ENCODE data around the gene CFAP141. TPM values are rescaled to one million over a fixed set of nuclear protein-coding genes. Genes with fewer than 3 reads are reported as not detected.
A peak's percentile ranks its signal among the peaks of the same experiment; 100 is the strongest.

Gene CFAP141
- total and polyA plus RNA-seq, 4 experiments from 2014 or later = not detected

DNA sequence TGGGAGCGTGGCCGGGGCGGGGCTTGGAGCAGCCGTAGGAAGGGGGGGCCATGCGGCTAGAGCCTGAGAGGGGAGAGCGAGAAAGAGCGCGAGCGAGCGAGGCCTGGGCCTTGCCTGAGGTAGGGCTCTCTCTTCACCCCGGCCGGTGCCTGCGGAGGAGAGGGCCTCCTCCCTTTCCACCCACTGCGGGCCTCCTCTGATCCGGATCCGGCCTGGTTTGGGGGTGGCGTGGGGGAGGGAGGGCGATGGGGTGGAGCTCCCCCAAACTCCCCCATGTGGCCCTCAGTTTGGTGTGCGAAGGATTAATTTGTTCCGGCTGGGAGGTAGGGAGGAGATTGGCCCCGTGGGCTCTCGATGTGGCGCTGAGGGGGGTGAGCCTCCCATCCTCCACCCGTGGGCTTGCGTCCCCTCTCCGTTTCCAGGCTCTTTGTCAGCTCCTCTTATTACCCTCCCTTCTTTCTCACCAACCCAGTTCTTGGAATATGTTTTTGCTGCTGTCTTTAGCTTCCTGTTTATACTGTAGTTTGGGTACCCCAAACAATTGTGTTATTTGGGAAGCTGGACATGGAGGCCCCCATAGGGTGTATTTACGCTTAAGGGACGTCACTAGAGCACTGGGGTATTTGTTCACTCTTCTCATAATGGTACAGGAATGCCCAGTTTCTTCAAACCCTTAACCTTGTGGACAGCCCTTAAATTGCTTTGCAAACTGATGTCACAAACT is 15.3 kb upstream of the CFAP141 start:
- peak; percentile 74 to 85 (median 77) for DNase-seq
- H3K4me1 Mint-ChIP-seq = peaks cover 59 to 89% (median 75%) of the 10 kb centered on the region in 4 donors
- H3K27ac Mint-ChIP-seq = peak overlapping the region; percentile 89 to 99 (median 99)
- peaks cover 24 to 52% of the 10 kb centered on the region in 2 donors for H3K36me3 Mint-ChIP-seq
- Histone ChIP-seq H3K9me3 (ENCODE audit: control insufficient read depth in 1 of 2, low read length in 2 of 2) (no peaks in the 10 kb centered on the region), H3K36me3 (ENCODE audit: insufficient read depth, low read length) (peaks cover 28% of the 10 kb centered on the region), H3K27ac (ENCODE audit: low read depth, low read length) (peak overlapping the region; percentile 97), H3K4me3 (ENCODE audit: low read length in 2 of 2) (peak overlapping the region; percentile 70 to 99), H3K4me1 (ENCODE audit: insufficient read depth, low read length) (peaks cover 77% of the 10 kb centered on the region), H3K27me3 (ENCODE audit: insufficient read depth, low read length) (no peaks in the 10 kb centered on the region)
- peak overlapping the region; percentile 92 to 100 (median 97) for H3K4me3 Mint-ChIP-seq
- H3K9me3 Mint-ChIP-seq = peaks cover 0 to 4% (median 0%) of the 10 kb centered on the region in 8 donors
- intact Hi-C loops (cut with micrococcal nuclease) = loop anchor here (2.0 kb wide), 1 partner anchor 113 kb away; no protein-coding TSS in a partner anchor
- ChIA-PET POLR2A (ENCODE audit: partially characterized antibody) (interaction anchor here (0.9 to 2.2 kb wide), 8 partner anchors 40 to 954 kb away, joined by 3 to 13 read pairs (median 4); partner anchors contain the start of gene PBXIP1), CTCF (ENCODE audit: partially characterized antibody) (interaction anchor here (0.9 to 2.3 kb wide), 4 partner anchors 22 to 113 kb away, joined by 3 to 6 read pairs (median 4); no protein-coding TSS in a partner anchor)
- no peaks in the 10 kb centered on the region for H3K27me3 Mint-ChIP-seq

GRCh38 chr1:154220970-154221277 is 14.8 kb upstream of the CFAP141 start:
- ChIA-PET CTCF (ENCODE audit: partially characterized antibody) (interaction anchor here (0.9 to 2.3 kb wide), 6 partner anchors 22 to 864 kb away, joined by 3 to 6 read pairs (median 4); partner anchors contain the start of gene HAX1), POLR2A (ENCODE audit: partially characterized antibody) (interaction anchor here (0.7 to 2.6 kb wide), 20 partner anchors 19 to 735 kb away, joined by 3 to 19 read pairs (median 4); partner anchors contain the start of genes ATP8B2, DENND4B, GATAD2B and PBXIP1)
- Histone ChIP-seq H3K4me1 (ENCODE audit: insufficient read depth, low read length) (peaks cover 72% of the 10 kb centered on the region), H3K27me3 (ENCODE audit: insufficient read depth, low read length) (no peaks in the 10 kb centered on the region), H3K36me3 (ENCODE audit: insufficient read depth, low read length) (peaks cover 23% of the 10 kb centered on the region), H3K27ac (ENCODE audit: low read depth, low read length) (peak overlapping the region; percentile 97), H3K9me3 (ENCODE audit: control insufficient read depth in 1 of 2, low read length in 2 of 2) (no peaks in the 10 kb centered on the region), H3K4me3 (ENCODE audit: low read length in 2 of 2) (peak overlapping the region in 1 of 2 donors; percentile 99)
- H3K36me3 Mint-ChIP-seq = peaks cover 22 to 47% of the 10 kb centered on the region in 2 donors
- intact Hi-C loops (cut with micrococcal nuclease) = loop anchor here (1.0 to 2.0 kb wide), 6 partner anchors 38 to 337 kb away; partner anchors contain the start of genes HAX1, RPS27 and UBE2Q1
- peak overlapping the region; percentile 92 to 100 (median 97) for H3K4me3 Mint-ChIP-seq
- no peaks in the 10 kb centered on the region for H3K27me3 Mint-ChIP-seq
- peaks cover 56 to 84% (median 70%) of the 10 kb centered on the region in 4 donors for H3K4me1 Mint-ChIP-seq
- peaks cover 0 to 4% (median 0%) of the 10 kb centered on the region in 8 donors for H3K9me3 Mint-ChIP-seq
- H3K27ac Mint-ChIP-seq = peak overlapping the region; percentile 96 to 99 (median 99)
- DNase-seq = no peak

GRCh38 chr1:154220071-154220969 is 14.2 kb upstream of the CFAP141 start, which contains the start of gene UBAP2L:
Gene UBAP2L, plus strand, starts transcription at chr1:154220955. Its CDS starts 4,169 bp downstream, at chr1:154225124.
- POLR2A ChIA-PET (ENCODE audit: partially characterized antibody) = interaction anchor here (0.6 to 2.6 kb wide), 32 partner anchors 9 to 735 kb away, joined by 3 to 19 read pairs (median 4); partner anchors contain the start of genes ATP8B2, DENND4B, GATAD2B and PBXIP1

DNA sequence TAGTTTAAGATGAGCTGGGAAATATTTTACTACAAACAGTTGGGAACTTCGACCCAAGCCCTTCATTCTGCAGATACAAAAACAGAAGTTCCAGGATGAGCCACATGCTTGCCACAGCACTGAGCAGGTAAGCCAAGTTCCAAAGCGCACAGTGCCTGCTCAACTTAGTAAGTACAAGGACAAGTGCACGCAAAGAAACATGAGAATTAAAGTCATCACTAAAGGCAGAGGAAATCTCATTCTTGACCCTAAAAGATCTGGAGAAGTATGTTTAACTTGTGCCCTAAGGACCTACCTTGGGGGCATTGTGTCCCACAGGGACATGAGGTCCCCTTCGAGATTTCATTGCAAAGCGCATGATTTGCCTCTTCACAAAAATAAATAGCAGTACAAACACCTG is 13.4 kb upstream of the CFAP141 start:
- H3K9me3 Mint-ChIP-seq = peaks cover 0 to 4% (median 0%) of the 10 kb centered on the region in 8 donors
- H3K27me3 ChIP-seq (ENCODE audit: insufficient read depth, low read length) = no peaks in the 10 kb centered on the region
- DNase-seq = no peak
- peaks cover 15% of the 10 kb centered on the region for H3K36me3 ChIP-seq (ENCODE audit: insufficient read depth, low read length)
- H3K4me1 Mint-ChIP-seq = peaks cover 47 to 74% (median 59%) of the 10 kb centered on the region in 4 donors
- peak overlapping the region; percentile 91 to 100 (median 97) for H3K4me3 Mint-ChIP-seq
- peaks cover 59% of the 10 kb centered on the region for H3K4me1 ChIP-seq (ENCODE audit: insufficient read depth, low read length)
- H3K27me3 Mint-ChIP-seq = no peaks in the 10 kb centered on the region
- POLR2A ChIA-PET (ENCODE audit: partially characterized antibody) = interaction anchor here (0.6 to 2.6 kb wide), 14 partner anchors 9 to 717 kb away, joined by 3 to 19 read pairs (median 6); partner anchors contain the start of genes ATP8B2, GATAD2B, PMVK and RPS27
- intact Hi-C loops (cut with micrococcal nuclease) = no loop called here
- H3K36me3 Mint-ChIP-seq = peaks cover 21 to 39% of the 10 kb centered on the region in 2 donors
- H3K27ac ChIP-seq (ENCODE audit: low read depth, low read length) = peak overlapping the region; percentile 97
- H3K9me3 ChIP-seq (ENCODE audit: control insufficient read depth in 1 of 2, low read length in 2 of 2) = no peaks in the 10 kb centered on the region
- H3K4me3 ChIP-seq (ENCODE audit: low read length in 2 of 2) = peak overlapping the region; percentile 93 to 99
- CTCF ChIA-PET (ENCODE audit: partially characterized antibody) = interaction anchor here (0.8 to 1.5 kb wide), 5 partner anchors 10 to 108 kb away, joined by 3 to 4 read pairs (median 3); no protein-coding TSS in a partner anchor
- H3K27ac Mint-ChIP-seq = peak overlapping the region; percentile 96 to 99 (median 99)

More at GRCh38 chr1:154220071-154220969, 14.2 kb upstream of the CFAP141 start, which contains the start of gene UBAP2L:
- Mint-ChIP-seq H3K9me3 (peaks cover 0 to 4% (median 0%) of the 10 kb centered on the region in 8 donors), H3K4me3 (peak within 1 kb of the TSS; percentile 92 to 100 (median 97)), H3K36me3 (peaks cover 21 to 41% of the 10 kb centered on the region in 2 donors), H3K27me3 (no peaks in the 10 kb centered on the region), H3K27ac (peak within 1 kb of the TSS; percentile 96 to 99 (median 99)), H3K4me1 (peaks cover 52 to 78% (median 65%) of the 10 kb centered on the region in 4 donors)
- peak within 1 kb of the TSS; percentile 93 to 99 for H3K4me3 ChIP-seq (ENCODE audit: low read length in 2 of 2)
- peak; percentile 97 to 99 (median 99) for DNase-seq
- H3K9me3 ChIP-seq (ENCODE audit: control insufficient read depth in 1 of 2, low read length in 2 of 2) = no peaks in the 10 kb centered on the region
- H3K36me3 ChIP-seq (ENCODE audit: insufficient read depth, low read length) = peaks cover 19% of the 10 kb centered on the region
- peak within 1 kb of the TSS; percentile 97 for H3K27ac ChIP-seq (ENCODE audit: low read depth, low read length)
- H3K27me3 ChIP-seq (ENCODE audit: insufficient read depth, low read length) = no peaks in the 10 kb centered on the region
- intact Hi-C loops (cut with micrococcal nuclease) = loop anchor here (1.0 to 2.0 kb wide), 6 partner anchors 37 to 338 kb away; partner anchors contain the start of genes HAX1, RPS27 and UBE2Q1
- peaks cover 66% of the 10 kb centered on the region for H3K4me1 ChIP-seq (ENCODE audit: insufficient read depth, low read length)
- CTCF ChIA-PET (ENCODE audit: partially characterized antibody) = interaction anchor here (0.7 to 1.5 kb wide), 11 partner anchors 11 to 1053 kb away, joined by 3 to 6 read pairs (median 3); partner anchors contain the start of genes CLK2 and HAX1

DNA sequence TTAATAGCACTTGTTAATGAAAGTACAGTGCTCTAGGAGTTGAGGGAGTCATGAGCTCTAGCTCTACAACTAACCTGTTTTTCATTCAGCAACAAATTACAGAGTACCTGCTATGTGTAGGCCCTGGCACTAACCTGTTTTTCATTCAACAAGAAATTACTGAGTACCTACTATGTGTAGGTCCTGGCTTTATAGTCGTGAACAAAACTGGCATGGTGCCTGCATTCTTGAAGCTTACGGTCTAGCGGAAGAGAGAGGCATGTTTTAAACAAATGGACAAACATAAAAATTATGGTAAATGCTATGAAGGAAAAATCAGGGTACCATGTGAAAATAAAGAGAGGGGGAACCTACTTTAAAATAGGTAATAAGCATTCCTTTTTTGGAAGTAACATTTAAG is 12.4 kb upstream of the CFAP141 start:
- intact Hi-C loops (cut with micrococcal nuclease) = no loop called here
- Mint-ChIP-seq H3K4me3 (peak overlapping the region; percentile 91 to 100 (median 97)), H3K4me1 (peaks cover 38 to 64% (median 52%) of the 10 kb centered on the region in 4 donors), H3K36me3 (peaks cover 25 to 45% of the 10 kb centered on the region in 2 donors), H3K27me3 (no peaks in the 10 kb centered on the region), H3K27ac (peak overlapping the region; percentile 96 to 99 (median 99)), H3K9me3 (peaks cover 0 to 4% (median 0%) of the 10 kb centered on the region in 8 donors)
- Histone ChIP-seq H3K4me3 (ENCODE audit: low read length in 2 of 2) (no peak overlapping the region), H3K27ac (ENCODE audit: low read depth, low read length) (peak overlapping the region; percentile 97), H3K27me3 (ENCODE audit: insufficient read depth, low read length) (no peaks in the 10 kb centered on the region), H3K4me1 (ENCODE audit: insufficient read depth, low read length) (peaks cover 53% of the 10 kb centered on the region), H3K9me3 (ENCODE audit: control insufficient read depth in 1 of 2, low read length in 2 of 2) (no peaks in the 10 kb centered on the region), H3K36me3 (ENCODE audit: insufficient read depth, low read length) (peaks cover 25% of the 10 kb centered on the region)
- no peak for DNase-seq
- ChIA-PET POLR2A (ENCODE audit: partially characterized antibody) (interaction anchor here (0.5 to 2.6 kb wide), 3 partner anchors 8 to 228 kb away, joined by 4 to 19 read pairs (median 14); partner anchors contain the start of gene RPS27), CTCF (ENCODE audit: partially characterized antibody) (interaction anchor here (1.5 kb wide), 1 partner anchor 109 kb away, joined by 4 read pairs; no protein-coding TSS in a partner anchor)

GRCh38 chr1:154213274-154213673 is 7.1 kb upstream of the CFAP141 start:
- ChIA-PET POLR2A (ENCODE audit: partially characterized antibody) (interaction anchor here (1.0 kb wide), 1 partner anchor 14 kb away, joined by 3 read pairs; no protein-coding TSS in a partner anchor), CTCF (ENCODE audit: partially characterized antibody) (no interaction called here)
- Histone ChIP-seq H3K4me3 (ENCODE audit: low read length in 2 of 2) (no peak overlapping the region), H3K4me1 (ENCODE audit: insufficient read depth, low read length) (peaks cover 16% of the 10 kb centered on the region), H3K36me3 (ENCODE audit: insufficient read depth, low read length) (peaks cover 61% of the 10 kb centered on the region), H3K27me3 (ENCODE audit: insufficient read depth, low read length) (no peaks in the 10 kb centered on the region), H3K27ac (ENCODE audit: low read depth, low read length) (no peak overlapping the region), H3K9me3 (ENCODE audit: control insufficient read depth in 1 of 2, low read length in 2 of 2) (no peaks in the 10 kb centered on the region)
- Mint-ChIP-seq H3K4me3 (no peak overlapping the region), H3K27ac (peak overlapping the region in 3 of 7 donors; percentile 3 to 48 (median 47)), H3K4me1 (peaks cover 9 to 22% (median 11%) of the 10 kb centered on the region in 4 donors), H3K9me3 (peaks cover 0 to 2% (median 0%) of the 10 kb centered on the region in 8 donors), H3K27me3 (no peaks in the 10 kb centered on the region), H3K36me3 (peaks cover 44 to 50% of the 10 kb centered on the region in 2 donors)
- intact Hi-C loops (cut with micrococcal nuclease) = no loop called here
- no peak for DNase-seq
